ENCODE data around the gene SP3. TPM values are rescaled to one million over a fixed set of nuclear protein-coding genes. Genes with fewer than 3 reads are reported as not detected.

The SP3 gene
- total and polyA plus RNA-seq, 2 of the 8 experiments (the other 6 are each of a cell fraction or from before 2014, with no cell fraction given): 31.0 to 92.1 TPM

- no peak overlapping the region for H4K91ac ChIP-seq (replicated peaks; ENCODE audit: insufficient read length, low read length)
- H3K9me3 ChIP-seq (ENCODE audit: insufficient read depth in 2 of 2, low read depth in 1 of 2, low read length in 1 of 2): no peaks in the 10 kb centered on the region
- H2AFZ ChIP-seq (ENCODE audit: low read length): no peak overlapping the region
- no peak overlapping the region for H2BK12ac ChIP-seq (ENCODE audit: low read depth, low read length)
- no peak overlapping the region for H2BK120ac ChIP-seq (replicated peaks; ENCODE audit: low read depth, low read length)
- FAIRE-seq (no peak), DNase-seq (ENCODE audit: low read depth in 1 of 2, low spot score in 2 of 2) (no peak)
- no peak overlapping the region for H2AK5ac ChIP-seq (ENCODE audit: low read depth, low read length)
- H3K27me3 ChIP-seq (replicated peaks in 1 of 4; ENCODE audit: control insufficient read depth in 3 of 4, extremely low read depth in 1 of 4, insufficient read depth in 3 of 4, low read length in 3 of 4): no peaks in the 10 kb centered on the region
- H2BK5ac ChIP-seq (ENCODE audit: low read depth, low read length): no peak overlapping the region
- no peak overlapping the region for H3K4me3 ChIP-seq (ENCODE audit: extremely low read depth in 1 of 4, insufficient read depth in 2 of 4, low read depth in 3 of 4, low read length in 4 of 4)
- H3K27ac ChIP-seq (ENCODE audit: low read depth, low read length): no peak overlapping the region
- 91% methylated on average over 5 of the region's 5 CpGs; no CpG with 5 or more reads in 1 of the 2 experiments for WGBS, 2 experiments (ENCODE audit: extremely low coverage in 1 of 2, insufficient coverage in 1 of 2, insufficient read length in 1 of 2, insufficient replicate concordance in 2 of 2, low coverage in 1 of 2, low lambda C conversion rate in 2 of 2, missing lambda C conversion rate in 1 of 2)
- H4K8ac ChIP-seq (ENCODE audit: extremely low read depth, insufficient read depth, low read length): no peak overlapping the region; the same call in 1 of the 2 replicates
- no peak overlapping the region for H3K9ac ChIP-seq (replicated peaks in 1 of 4; ENCODE audit: extremely low read depth in 1 of 4, low read depth in 3 of 4, low read length in 3 of 4)
- H3K18ac ChIP-seq (ENCODE audit: extremely low read depth, low read length): no peak overlapping the region
- no peak overlapping the region for H2BK15ac ChIP-seq (ENCODE audit: low read length)
- no peak overlapping the region for H4K5ac ChIP-seq (ENCODE audit: insufficient read length, low read depth, low read length)
- H3K36me3 ChIP-seq (ENCODE audit: control insufficient read depth in 2 of 4, insufficient read depth in 4 of 4, low read length in 3 of 4): peaks cover 0 to 69% (median 18%) of the 10 kb centered on the region in 4 experiments; a peak in 5 of 8 replicates
- H2BK20ac ChIP-seq (ENCODE audit: low read length): no peak overlapping the region
- no peak overlapping the region for H3K23ac ChIP-seq (ENCODE audit: insufficient read length)
- CTCF ChIA-PET (ENCODE audit: partially characterized antibody): interaction anchor here (1.0 to 1.1 kb wide), 2 partner anchors 25 to 158 kb away, joined by 3 read pairs; no protein-coding TSS in a partner anchor
- no peak overlapping the region for H3K4ac ChIP-seq (replicated peaks; ENCODE audit: insufficient read length, low read depth, low read length)
- 0 out of 7 replicates have a peak, but pooled peaks cover 0 to 2% (median 0%) of the 10 kb centered on the region in 4 experiments for H3K4me1 ChIP-seq (replicated peaks in 1 of 4; ENCODE audit: control insufficient read depth in 3 of 4, insufficient read depth in 4 of 4, low read length in 3 of 4)
- POLR2A ChIA-PET (ENCODE audit: partially characterized antibody): interaction anchor here (1.0 kb wide), 1 partner anchor 23 kb away, joined by 4 read pairs; no protein-coding TSS in a partner anchor
- no peaks in the 10 kb centered on the region for H3K23me2 ChIP-seq (ENCODE audit: low read depth, low read length)
- TF ChIP-seq EGR1 (IDR thresholded peaks at IDR 0.05; ENCODE audit: borderline replicate concordance, low read depth, low read length) (no peak), EZH2 (IDR thresholded peaks at IDR 0.05; ENCODE audit: low read depth, low read length, severe bottlenecking) (no peak), CREB1 (IDR thresholded peaks at IDR 0.05) (no peak), ASH2L (IDR thresholded peaks at IDR 0.05; ENCODE audit: low read length) (no peak), RFX5 (IDR thresholded peaks at IDR 0.05; ENCODE audit: borderline replicate concordance, low read depth, low read length) (no peak), NRF1 (IDR thresholded peaks at IDR 0.05; ENCODE audit: low read depth, low read length) (no peak), CTBP2 (IDR thresholded peaks at IDR 0.05; ENCODE audit: borderline replicate concordance, insufficient read depth, insufficient read length, low read length) (no peak), GTF2F1 (IDR thresholded peaks at IDR 0.05; ENCODE audit: borderline replicate concordance, low read depth, low read length) (no peak), POLR2A (IDR thresholded peaks at IDR 0.05; ENCODE audit: control extremely low read depth in 1 of 2, low read depth in 2 of 2, low read length in 2 of 2) (no peak), BACH1 (IDR thresholded peaks at IDR 0.05; ENCODE audit: low read length) (no peak), SIX5 (IDR thresholded peaks at IDR 0.05; ENCODE audit: low read depth, low read length) (no peak), CEBPB (IDR thresholded peaks at IDR 0.05; ENCODE audit: low read depth, low read length) (no peak), RAD21 (IDR thresholded peaks at IDR 0.05 in 1 of 2, conservative IDR thresholded peaks at IDR 0.05 in 1 of 2; ENCODE audit: low read depth in 2 of 2, low read length in 2 of 2) (no peak)
- peaks cover 0 to 5% of the 10 kb centered on the region in 2 experiments; a peak in 2 of 4 replicates for H3K79me2 ChIP-seq (ENCODE audit: control insufficient read depth in 1 of 2, insufficient read depth in 2 of 2, low read length in 2 of 2)
- no peaks in the 10 kb centered on the region for H3K79me1 ChIP-seq (ENCODE audit: low read depth, low read length)
- no peak overlapping the region for H3K14ac ChIP-seq (ENCODE audit: insufficient read length)
- H3K4me2 ChIP-seq (ENCODE audit: insufficient read depth in 1 of 2, low read depth in 2 of 2, low read length in 2 of 2): no peak overlapping the region
- H4K20me1 ChIP-seq (replicated peaks in 1 of 2; ENCODE audit: control insufficient read depth in 1 of 2, insufficient read depth in 2 of 2, low read length in 2 of 2): peaks cover 0 to 2% of the 10 kb centered on the region in 2 experiments
- H3K56ac ChIP-seq (replicated peaks; ENCODE audit: insufficient read length, low read depth, low read length): no peak overlapping the region
Observed at GRCh38 chr2:173909846-173910245, 55.3 kb downstream of the SP3 start.

All from H1 (cell line).